ENCODE data around the gene TELO2.

Gene TELO2

DNA sequence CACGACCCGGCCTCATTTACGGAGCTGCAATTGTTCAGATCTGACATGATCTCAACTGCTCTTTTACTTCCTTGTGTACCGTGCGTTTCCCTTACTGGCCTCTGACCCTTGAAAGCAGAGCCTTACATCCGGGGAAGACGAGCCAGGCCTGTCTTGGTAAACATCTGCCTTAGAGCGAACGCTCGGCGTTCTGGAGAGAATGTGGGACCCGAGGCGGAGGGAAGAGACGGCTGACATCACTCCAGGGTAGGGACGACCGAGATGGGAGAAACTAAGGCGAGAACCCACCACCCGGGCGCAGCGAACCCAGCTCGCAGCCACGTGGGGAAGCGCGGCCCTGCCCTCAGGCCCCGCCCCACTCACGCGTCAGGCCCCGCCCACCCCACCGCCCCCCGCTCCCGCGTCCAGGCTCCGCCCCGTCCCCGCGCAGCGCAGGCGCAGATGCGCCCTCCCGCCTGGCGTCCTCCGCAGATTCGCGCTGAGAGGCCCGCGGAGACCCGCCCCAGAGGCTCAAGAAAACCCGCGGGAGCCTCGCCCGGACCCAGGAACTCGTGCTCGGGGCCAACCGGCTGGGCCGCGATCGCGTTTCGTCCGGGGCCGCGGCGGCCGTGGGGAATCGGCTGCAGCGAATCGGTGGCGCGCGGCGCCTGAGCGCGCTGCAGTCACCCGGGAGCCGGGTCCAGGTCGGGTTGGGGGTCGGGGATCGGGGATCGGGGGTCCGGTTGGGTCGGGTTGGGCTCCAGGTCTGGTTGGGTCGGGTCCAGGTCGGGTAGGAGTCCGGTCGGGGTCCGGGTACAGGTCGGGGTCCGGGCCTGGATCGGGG is at the start of gene TELO2:
Gene TELO2 (plus strand): TSS at position 438 of the 823 bp plus-strand sequence. CDS start 922 bp downstream, outside the sequence.
- DNase-seq (ENCODE audit: low read depth, low spot score): peak; percentile 40

DNA sequence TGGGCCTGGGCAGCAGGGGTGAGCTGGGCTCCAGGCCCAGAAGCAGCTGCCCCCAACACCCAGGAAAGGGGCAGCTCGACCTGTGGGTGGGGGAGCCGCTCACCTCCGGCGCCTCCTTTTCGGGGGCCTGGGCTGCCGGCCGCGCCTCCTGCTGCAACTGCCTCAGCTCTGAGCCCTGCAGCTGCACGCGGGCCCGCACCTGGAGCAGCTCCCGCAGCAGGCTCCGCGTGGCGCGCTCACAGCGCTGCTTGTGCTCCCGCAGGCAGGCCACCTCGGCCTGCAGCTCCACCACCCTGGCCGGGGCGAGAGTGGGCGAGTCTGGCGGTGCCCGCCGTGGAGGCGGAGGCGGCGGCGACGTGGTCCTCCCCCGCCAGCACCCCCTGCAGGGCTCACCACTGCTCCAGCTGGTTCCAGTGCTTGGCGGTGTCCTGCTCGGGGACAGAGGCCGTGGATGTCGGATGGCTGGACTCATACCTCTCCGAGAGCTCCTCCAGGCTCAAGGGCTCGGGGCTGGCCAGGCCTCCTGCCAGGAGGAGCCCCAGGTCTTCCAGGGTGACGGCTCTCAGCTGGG is 49.7 kb upstream of the TELO2 start:
- no peak for DNase-seq (ENCODE audit: low read depth, low spot score)

DNA sequence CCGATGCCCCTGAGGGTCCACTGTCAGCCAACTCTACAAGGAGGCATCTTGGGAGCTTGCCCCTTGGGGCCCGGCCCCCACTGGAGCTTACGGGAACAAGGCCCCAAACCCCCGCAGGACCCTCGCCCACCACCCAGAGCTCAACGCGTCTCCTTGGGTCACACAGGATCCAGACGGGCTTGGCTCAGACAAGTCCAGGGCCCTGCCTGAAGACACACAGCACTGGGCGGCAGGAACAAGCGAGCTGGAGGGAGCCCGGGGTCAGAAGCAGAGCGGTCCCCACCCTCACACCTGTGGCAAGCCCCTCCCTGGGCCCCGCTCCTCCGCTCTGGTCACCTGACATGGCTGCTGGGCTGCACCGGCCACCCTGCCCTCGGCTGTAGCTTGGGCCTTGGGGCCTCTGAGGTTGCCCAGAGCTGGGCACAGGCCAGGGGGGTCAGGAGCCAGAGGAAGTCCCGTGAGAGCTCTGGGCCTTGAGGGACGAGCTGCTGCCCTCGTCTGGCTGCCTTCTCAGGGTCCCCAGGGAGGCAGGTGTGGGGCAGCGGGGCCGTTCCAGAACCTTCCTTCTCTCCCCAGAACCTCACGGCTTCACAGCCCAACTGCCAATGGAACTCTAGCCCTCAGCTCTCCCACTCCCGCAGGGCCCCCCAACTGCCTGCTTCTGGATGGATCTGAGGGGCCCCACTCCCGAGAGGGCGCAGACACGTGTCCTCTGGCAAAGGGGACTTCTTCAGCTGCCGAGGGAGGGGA is 49.0 kb upstream of the TELO2 start, which contains the start of gene CCDC154:
Gene CCDC154 (minus strand): TSS at position 577 of the 750 bp plus-strand sequence. CDS start 234 bp downstream, at position 343.
- DNase-seq (ENCODE audit: low read depth, low spot score): no peak

DNA sequence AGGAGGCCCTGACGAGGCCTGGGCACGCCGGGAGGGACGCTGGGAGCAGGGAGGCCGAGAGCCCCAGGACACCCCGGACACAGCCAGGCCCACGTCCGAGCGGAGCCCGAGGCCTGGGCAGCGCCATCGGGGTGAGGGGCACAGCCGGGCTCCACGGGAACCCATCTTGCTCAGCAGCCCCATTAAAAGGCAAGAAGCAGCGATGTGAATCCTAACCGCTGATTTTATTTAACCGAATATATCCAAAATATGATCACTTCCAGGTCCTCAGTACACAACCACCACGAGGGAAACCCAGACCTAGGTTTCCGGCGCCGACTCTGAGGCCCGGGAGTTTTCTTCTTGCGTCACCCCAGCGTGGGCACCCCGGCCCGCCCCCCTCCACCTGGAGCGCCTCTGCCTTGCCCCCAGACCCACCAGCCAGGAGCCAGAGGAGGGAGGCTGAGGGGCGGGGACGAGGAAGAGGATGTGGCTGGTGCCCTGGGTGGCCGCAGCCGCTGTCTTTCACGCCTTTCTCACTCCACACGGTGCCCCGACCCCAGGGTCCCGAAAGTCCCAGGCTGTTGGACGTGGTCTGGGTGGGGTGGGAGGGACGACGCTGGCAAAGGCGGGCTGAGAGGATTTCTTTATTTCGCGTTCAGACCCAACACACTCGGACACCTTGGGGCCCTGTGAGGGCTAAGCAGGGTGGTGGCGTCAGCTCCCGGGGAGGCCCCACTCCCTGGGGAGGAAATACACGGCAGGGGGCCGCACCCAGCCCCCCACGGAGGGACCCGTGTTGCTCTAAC is 48.2 kb upstream of the TELO2 start:
- no peak for DNase-seq (ENCODE audit: low read depth, low spot score)

DNA sequence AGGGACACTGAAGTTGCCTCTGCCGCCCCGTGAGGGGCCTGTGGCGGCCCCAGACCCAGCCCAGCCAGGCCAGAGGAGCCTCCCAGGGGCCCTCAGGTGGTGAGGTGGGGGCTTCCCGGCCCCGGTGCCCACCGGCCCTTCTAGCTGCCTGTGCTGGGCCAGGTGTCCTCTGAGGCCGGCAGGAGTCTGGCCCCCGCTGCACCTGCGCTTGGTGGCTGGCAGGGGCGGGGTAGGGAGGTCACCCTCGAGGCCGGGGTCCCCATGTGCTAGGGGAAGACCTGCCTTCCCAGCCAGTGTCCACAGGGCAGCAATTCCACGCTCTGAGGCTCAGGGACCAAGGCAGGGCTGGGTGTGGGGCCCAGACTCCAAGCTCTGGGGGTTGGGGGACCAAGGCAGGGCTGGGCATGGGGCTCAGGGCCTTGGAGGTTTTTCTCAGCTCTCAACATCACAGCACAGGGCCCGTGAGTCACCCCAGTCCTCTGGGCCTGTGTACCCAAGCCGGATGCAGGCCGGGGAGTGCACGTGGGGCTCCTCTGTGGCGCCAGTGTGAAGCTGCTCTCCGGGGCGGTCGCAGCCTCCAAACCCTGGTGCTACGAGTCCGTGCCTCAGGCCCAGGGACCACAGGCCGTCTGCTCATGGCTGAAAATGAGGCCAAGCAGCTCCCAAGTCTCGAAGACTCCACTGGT is 47.5 kb upstream of the TELO2 start:
- no peak for DNase-seq (ENCODE audit: low read depth, low spot score)

DNA sequence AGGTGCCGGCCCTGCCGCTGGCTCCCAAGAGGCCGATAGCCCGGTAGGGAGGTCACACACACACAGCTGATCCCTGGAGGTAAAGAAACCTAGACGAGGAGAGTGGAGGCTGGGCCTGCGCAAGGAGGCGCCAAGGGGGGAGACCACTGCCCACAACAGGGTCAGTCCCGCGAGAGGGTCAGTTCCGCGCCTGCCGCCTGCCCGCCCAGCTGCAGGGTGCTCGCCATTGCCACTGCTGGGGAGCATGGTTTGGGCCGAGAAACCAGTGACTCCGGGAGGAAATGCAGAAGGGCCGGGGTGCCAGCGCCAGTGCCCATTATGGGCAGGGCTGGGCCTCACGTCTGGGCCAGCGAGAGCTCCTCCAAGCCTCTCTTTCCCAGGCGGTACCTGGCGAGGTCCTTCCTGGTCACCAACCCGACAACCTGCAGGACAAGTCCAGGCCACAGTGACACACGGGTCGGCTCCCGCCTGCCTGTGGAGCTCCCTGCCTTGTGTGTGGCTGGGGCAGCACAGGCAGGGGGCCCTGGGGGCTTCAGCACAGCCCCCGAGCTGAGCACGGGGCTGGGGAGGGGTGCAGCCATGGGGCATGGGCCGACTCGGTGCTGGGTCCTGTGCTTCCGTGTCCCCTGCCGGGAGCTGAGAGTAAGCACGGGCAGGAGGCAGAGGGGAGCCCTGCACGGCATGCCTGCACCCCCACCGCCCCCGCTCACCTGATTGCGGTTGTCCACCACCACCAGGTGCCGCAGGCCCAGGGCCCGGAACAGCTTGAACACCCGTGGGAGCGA is 46.7 kb upstream of the TELO2 start:
- no peak for DNase-seq (ENCODE audit: low read depth, low spot score)

DNA sequence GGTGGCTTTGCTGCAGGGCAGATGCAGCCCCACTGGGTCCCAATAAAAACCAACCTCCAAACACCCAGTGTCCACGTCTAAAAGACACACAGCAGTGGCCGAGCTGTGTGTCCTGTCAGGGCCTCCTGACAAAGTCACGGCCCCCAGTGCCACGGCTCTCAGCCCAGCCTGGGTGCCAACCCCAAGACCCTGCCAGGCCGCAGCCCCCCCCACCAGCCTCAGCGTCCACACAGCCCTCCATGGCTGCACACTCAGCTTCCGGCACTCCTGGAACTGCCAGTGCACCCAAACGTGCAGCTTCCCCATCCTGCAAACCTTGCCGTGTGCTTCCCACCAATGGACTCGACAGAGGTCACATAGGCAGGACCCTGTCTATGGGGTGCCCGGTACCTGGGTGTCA is 45.2 kb upstream of the TELO2 start:
- DNase-seq (ENCODE audit: low read depth, low spot score): no peak

DNA sequence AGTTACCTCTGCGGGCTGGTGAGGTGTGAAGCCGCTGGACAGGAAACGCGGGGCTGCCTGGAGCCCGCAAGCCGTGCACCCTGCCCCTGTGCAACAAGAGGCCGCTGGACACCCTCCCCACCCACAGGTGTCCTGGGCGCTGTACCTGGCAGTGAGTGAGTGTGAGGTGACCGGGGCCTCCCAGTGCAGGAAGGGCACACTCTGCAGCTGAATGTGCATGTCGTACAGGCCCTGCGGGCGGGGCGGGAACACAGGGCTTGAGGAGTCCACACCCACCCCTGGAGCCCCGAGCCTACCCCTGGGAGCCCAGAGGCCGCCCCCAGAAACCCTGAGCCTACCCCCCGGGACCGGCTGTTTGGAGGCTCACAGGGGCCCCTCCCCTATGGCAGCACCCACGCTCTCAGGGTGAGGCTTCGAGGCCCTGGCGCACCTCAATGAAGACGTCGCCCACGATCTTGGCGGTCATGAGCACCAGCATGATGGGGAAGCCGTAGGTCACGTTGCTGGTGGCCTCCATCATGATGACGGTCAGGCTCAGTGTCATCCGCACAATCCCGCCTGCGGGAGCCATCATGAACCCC is 44.5 kb upstream of the TELO2 start:
- no peak for DNase-seq (ENCODE audit: low read depth, low spot score)

DNA sequence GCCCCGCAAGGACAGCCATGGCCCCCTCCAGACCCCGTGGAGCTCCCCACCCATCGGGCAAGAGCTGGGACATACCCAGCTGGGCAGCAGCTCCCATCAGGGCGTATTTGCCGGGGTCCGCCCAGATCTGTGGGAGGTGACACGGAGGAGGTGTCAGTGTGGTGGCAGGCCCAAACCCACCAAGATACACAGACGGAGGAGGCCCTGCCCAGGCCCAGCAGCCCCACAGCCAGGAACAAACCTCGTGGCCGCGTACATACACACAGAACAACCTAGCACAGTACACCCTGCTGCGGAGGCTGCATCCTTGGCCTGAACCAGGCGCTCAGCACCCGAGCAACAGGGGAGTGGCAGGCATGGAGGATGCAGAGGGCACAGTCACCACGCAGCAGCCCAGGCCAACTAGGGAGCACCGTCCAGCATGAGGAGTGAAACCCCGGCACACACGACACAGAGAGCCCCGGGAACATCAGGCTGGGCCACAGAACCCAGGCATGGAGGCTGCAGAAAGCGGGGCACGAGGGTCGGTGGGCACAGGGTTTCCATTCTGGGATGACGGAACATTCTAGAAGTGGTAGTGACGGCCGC is 43.9 kb upstream of the TELO2 start:
- no peak for DNase-seq (ENCODE audit: low read depth, low spot score)

DNA sequence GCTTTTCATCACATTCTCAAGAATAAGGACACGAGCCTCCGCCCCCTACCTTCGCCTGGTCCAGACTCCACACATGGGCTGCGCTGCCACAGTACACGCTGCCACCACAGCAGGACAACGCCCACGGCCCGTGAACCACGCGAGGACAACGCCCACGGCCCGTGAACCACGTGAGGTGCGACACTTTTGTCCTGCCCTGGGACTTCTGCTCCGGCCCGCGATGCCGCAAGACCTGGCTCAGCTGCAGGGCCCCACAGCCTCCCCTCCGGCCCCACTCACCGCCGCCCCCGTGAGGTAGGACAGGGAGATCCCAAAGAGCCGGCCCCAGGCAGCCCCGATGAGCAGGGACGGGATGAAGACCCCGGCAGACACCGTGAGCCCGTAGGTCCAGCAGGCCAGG is 42.9 kb upstream of the TELO2 start:
- no peak for DNase-seq (ENCODE audit: low read depth, low spot score)

DNA sequence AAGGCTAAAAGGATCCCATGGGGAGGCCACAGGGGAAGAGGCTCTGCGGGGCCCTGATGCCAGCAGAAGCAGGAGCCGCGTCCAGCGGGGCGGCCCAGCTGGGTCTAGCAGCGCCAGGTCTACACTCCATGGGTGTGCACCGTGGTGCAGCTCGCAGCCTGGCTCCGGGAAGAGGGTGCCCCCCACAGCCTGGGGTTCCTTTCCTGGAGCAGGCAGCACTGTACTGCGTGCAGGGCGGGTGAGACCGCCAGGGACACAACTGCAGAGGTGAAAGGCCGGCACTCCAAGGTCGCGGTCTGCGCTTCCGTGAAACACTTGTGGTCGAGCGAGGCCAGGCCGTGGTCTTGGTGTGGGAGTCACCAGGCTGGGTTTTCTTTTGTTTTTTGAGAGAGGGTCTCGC is 42.3 kb upstream of the TELO2 start:
- no peak for DNase-seq (ENCODE audit: low read depth, low spot score)

DNA sequence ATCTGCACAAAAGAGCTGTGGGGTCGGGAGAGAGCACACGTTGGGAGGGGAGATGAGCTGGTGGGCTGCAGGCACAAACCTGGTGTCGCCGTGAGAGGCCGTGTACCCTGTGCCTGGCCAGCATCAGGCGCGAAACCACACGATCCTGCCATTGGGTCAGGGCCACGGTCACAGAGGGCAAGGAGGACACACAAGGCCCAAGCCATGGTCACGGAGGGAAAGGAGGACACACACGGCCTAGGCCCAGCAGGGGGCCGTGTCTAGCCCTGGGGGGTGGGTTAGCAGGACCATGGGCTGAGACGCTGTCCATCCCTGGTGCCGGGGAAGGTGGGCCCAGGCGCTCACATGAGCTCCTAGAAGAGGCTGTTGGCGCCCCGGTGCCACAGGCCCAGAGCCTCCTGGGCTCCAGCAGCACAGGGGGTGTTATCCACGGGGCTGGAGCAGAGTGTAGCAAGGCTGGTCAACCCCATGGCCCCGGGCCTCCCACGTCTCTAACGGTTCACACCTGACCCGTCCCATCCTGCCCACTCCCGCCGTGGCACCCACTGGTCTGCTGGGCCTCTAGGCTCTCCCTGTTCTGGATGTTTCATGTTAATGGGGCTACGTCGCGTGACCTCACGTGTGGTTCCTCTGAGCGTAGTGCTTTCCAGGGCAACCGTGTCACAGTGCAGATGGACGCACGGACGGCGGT is 41.3 kb upstream of the TELO2 start:
- no peak for DNase-seq (ENCODE audit: low read depth, low spot score)

DNA sequence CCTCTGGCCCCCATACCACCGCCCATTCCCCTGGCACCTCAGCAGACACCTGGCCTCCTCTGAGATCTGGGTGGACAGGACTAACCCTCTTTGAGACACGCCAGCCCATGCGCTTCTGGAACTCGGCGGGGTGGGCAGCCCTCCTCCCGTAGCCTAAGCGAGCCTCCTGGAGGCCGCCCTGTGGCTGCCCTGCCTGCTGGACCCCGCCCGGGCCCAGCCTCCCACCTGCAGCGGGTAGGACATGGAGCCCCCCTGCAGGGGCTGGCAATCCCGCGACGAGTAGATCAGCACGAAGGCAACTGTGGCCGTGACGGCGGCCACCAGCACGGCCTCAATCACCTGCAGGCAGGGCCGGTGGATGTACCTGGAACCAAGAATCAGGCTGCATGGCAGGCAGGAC is 40.6 kb upstream of the TELO2 start:
- no peak for DNase-seq (ENCODE audit: low read depth, low spot score)

DNA sequence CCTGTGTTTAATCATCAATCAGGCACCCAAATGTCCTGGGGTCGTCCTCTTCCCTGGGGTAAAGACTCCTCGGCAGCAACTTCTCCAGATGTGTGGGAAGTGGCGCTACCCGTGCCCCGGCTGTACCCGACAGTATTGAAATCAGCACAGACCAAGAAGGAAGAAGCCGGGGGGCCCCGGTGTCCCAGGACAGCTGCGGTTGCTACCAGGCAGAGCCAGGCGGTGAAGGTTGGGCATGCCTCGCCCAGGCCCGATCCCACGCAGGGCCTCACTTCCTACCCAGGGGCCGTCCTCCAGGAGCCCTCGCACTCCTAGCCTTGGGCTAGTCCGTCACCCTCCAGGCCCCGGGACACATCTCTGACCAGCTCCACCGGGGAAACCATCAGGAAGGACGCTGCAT is 39.8 kb upstream of the TELO2 start:
- no peak for DNase-seq (ENCODE audit: low read depth, low spot score)

DNA sequence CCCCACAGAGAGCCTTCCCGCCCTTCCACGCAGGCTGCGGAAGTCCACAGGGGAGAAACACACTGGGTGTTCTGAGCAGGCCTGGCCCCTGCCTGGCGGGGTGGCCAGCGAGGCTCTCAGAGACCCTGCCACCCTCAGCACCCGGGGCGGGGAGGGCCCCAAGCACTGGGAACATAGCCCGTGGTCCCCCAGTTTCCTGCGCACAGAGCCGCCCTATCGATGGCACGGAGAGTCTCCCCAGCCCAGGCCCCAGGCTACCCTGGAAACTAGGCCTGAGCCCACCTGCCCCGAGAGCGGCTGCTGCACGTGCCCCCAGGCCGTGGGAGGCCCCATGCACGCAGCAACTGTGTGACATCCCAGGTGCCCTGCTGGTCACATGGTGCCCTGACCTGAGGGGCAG is 38.6 kb upstream of the TELO2 start:
- DNase-seq (ENCODE audit: low read depth, low spot score): no peak

DNA sequence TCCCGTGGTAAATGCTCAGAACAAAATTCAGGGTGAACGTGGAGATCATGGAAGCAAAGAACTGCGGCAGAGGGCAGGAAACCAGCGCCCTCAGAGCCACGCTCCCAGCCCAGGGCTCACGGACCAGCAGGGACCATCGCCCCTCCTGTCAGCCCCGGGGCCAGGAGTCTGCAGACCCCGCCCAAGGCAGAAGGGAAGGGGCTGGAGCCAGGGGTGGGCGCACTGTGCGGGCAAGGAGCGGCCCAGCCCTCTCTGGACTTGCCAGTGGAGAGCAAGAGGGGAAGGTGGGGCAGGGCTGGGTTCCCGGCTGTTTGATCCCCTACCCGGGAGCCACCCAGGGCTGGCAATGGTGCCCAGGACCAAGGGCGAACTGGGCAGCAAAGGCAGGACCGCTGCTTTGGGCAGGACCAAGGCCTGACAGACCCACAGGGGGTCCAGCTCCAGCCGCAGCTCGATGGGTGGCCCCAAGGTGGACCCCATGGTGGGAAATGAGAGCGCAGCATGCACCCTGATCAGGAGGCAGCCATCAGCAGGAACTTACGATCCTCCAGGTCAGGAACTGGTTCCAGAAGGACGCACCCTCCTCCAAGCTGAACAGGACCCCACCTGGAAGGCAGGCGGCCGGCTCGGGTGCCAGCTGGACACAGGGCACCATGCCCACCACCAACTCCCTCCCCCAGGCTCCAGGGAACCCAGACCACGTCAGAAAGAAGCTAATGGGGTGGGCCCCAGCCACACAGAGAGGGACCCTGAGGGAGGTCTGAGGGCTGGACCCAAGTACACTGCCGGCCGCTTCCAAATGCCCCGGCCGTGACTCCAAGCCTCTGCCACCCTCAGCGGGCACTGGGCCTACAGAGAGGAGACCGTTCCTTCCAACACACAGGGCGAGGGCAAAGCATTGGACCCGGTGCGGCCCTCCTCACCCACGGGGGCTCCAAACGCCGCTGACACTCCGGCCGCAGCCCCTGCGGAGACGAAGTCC is 37.7 kb upstream of the TELO2 start:
- no peak for DNase-seq (ENCODE audit: low read depth, low spot score)

DNA sequence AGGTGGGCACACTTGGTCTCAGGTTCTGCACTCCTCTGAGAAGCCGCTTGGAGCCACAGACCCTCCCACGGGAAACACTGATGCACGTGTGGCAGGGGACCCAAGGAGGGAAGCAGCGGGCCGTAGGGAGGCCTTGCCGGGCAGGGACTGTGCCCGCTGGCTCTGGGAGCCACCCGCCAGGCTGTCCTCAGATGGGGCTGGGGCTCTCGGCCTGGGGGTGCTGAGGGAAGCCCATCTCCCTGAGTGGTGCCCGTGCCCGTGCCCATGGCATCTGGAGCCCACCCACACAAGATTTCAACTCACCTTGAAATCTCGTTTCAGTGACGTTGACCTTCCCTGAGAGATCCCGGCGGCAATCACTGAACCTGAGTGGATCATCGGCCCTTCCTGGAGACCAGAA is 36.2 kb upstream of the TELO2 start:
- DNase-seq (ENCODE audit: low read depth, low spot score): no peak
